ENCODE data around the gene PLXNA4. TPM values are rescaled to one million over a fixed set of nuclear protein-coding genes. Genes with fewer than 3 reads are reported as not detected.

PLXNA4 gene
- total and polyA plus RNA-seq, 4 donors = 0.04 to 1.1 (median 0.41) TPM

DNA sequence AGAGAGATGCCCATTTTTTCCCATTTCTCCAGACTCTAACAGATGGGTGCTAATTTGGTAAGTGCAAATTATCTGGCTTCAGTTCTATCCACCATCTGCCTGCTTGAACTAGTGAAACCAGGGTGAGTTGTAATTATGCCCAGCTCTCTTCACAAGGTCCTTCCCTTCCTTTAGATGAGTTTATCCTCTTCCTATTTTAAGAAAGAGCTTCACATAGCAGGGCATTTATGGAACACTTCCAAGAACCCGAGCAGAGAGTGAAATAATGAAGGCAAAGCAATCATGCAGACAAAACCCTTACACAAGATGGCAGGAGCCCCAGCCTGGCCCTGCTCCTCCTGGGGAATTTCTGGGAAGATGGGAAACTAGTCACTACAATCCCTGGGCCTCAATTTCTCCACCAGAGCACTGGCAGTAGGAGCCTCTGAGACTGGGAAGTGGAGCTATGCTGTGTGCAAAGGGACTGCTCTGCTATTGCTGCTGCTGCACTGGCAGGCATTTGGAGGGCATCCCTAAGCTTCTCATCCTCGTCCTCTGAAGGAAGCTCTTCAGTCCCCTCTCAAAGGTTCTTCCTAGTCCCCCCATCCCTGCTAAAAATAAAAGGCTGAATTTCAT is 33.7 kb upstream of the PLXNA4 start:
- TF ChIP-seq TAF1 (conservative IDR thresholded peaks at IDR 0.05) = no peak
- TF ChIP-seq RXRA (IDR thresholded peaks at IDR 0.05) = no peak
- TF ChIP-seq HNF4A (conservative IDR thresholded peaks at IDR 0.05) = no peak
- TF ChIP-seq JUND (IDR thresholded peaks at IDR 0.05) = no peak
- no peak for TF ChIP-seq NR2F2 (IDR thresholded peaks at IDR 0.05)
- TF ChIP-seq, protein P1, sequence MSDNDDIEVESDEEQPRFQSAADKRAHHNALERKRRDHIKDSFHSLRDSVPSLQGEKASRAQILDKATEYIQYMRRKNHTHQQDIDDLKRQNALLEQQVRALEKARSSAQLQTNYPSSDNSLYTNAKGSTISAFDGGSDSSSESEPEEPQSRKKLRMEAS (IDR thresholded peaks at IDR 0.05) = no peak
- no peak for TF ChIP-seq FOXA2 (IDR thresholded peaks at IDR 0.05)
- no peak for TF ChIP-seq GABPA (IDR thresholded peaks at IDR 0.05 in 1 of 2, conservative IDR thresholded peaks at IDR 0.05 in 1 of 2)
- TF ChIP-seq EGR1 (IDR thresholded peaks at IDR 0.05; ENCODE audit: low read depth in 2 of 2) = no peak
- TF ChIP-seq, protein P2, sequence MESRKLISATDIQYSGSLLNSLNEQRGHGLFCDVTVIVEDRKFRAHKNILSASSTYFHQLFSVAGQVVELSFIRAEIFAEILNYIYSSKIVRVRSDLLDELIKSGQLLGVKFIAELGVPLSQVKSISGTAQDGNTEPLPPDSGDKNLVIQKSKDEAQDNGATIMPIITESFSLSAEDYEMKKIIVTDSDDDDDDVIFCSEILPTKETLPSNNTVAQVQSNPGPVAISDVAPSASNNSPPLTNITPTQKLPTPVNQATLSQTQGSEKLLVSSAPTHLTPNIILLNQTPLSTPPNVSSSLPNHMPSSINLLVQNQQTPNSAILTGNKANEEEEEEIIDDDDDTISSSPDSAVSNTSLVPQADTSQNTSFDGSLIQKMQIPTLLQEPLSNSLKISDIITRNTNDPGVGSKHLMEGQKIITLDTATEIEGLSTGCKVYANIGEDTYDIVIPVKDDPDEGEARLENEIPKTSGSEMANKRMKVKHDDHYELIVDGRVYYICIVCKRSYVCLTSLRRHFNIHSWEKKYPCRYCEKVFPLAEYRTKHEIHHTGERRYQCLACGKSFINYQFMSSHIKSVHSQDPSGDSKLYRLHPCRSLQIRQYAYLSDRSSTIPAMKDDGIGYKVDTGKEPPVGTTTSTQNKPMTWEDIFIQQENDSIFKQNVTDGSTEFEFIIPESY (IDR thresholded peaks at IDR 0.05) = no peak
- TF ChIP-seq, protein P3, sequence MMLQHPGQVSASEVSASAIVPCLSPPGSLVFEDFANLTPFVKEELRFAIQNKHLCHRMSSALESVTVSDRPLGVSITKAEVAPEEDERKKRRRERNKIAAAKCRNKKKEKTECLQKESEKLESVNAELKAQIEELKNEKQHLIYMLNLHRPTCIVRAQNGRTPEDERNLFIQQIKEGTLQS (IDR thresholded peaks at IDR 0.05) = no peak
- no peak overlapping the region for H3K4me3 ChIP-seq (ENCODE audit: low read depth in 1 of 3, low read length in 3 of 3)
- no peak overlapping the region for H3K9ac ChIP-seq (ENCODE audit: low read depth in 1 of 2, low read length in 2 of 2)
- no peaks in the 10 kb centered on the region for H3K9me3 ChIP-seq (ENCODE audit: control insufficient read depth in 4 of 4, low read length in 3 of 4)
- DNase-seq (ENCODE audit: low spot score) = no peak
- H3K36me3 ChIP-seq (ENCODE audit: control insufficient read depth in 4 of 4, insufficient read depth in 3 of 4, low read depth in 1 of 4, low read length in 3 of 4) = no peaks in the 10 kb centered on the region
- 41% methylated on average over 2 of the region's 2 CpGs for WGBS
- H3K4me1 ChIP-seq (ENCODE audit: control insufficient read depth in 4 of 4, insufficient read depth in 4 of 4, low read length in 3 of 4) = peaks cover 0 to 6% (median 0%) of the 10 kb centered on the region in 4 donors
- H3K27me3 ChIP-seq (ENCODE audit: control insufficient read depth in 4 of 4, insufficient read depth in 4 of 4, low read length in 3 of 4) = no peaks in the 10 kb centered on the region
- H3K27ac ChIP-seq (ENCODE audit: low read depth in 1 of 2, low read length in 2 of 2) = no peak overlapping the region

DNA sequence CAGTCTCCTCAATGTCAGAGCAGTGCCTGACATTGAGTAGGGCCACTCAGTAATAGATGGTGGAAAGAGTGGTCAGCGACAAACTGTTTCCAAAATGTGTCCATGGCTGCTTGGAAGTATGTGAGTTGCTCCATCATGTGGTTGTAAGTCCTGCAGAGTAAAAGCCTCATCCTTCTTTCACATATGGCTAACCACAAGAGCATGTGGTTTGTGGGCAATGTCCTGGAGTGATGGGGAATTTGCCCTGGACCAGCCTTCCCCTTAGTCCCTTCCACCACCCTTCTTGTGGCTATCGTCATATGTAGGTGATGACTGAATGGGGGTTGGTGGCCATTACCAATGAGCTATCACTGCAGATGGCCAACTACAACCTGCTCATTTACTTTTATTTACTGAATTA is 33.0 kb upstream of the PLXNA4 start:
- Histone ChIP-seq H3K4me1 (ENCODE audit: control insufficient read depth in 4 of 4, insufficient read depth in 4 of 4, low read length in 3 of 4) (no peaks in the 10 kb centered on the region), H3K9me3 (ENCODE audit: control insufficient read depth in 4 of 4, low read length in 3 of 4) (no peaks in the 10 kb centered on the region), H3K36me3 (ENCODE audit: control insufficient read depth in 4 of 4, insufficient read depth in 3 of 4, low read depth in 1 of 4, low read length in 3 of 4) (no peaks in the 10 kb centered on the region), H3K9ac (ENCODE audit: low read depth in 1 of 2, low read length in 2 of 2) (no peak overlapping the region), H3K4me3 (ENCODE audit: low read depth in 1 of 3, low read length in 3 of 3) (no peak overlapping the region), H3K27ac (ENCODE audit: low read depth in 1 of 2, low read length in 2 of 2) (no peak overlapping the region), H3K27me3 (ENCODE audit: control insufficient read depth in 4 of 4, insufficient read depth in 4 of 4, low read length in 3 of 4) (no peaks in the 10 kb centered on the region)
- DNase-seq (ENCODE audit: low spot score) = no peak
- TF ChIP-seq YY1 (IDR thresholded peaks at IDR 0.05) = no peak
- TF ChIP-seq, protein P4, sequence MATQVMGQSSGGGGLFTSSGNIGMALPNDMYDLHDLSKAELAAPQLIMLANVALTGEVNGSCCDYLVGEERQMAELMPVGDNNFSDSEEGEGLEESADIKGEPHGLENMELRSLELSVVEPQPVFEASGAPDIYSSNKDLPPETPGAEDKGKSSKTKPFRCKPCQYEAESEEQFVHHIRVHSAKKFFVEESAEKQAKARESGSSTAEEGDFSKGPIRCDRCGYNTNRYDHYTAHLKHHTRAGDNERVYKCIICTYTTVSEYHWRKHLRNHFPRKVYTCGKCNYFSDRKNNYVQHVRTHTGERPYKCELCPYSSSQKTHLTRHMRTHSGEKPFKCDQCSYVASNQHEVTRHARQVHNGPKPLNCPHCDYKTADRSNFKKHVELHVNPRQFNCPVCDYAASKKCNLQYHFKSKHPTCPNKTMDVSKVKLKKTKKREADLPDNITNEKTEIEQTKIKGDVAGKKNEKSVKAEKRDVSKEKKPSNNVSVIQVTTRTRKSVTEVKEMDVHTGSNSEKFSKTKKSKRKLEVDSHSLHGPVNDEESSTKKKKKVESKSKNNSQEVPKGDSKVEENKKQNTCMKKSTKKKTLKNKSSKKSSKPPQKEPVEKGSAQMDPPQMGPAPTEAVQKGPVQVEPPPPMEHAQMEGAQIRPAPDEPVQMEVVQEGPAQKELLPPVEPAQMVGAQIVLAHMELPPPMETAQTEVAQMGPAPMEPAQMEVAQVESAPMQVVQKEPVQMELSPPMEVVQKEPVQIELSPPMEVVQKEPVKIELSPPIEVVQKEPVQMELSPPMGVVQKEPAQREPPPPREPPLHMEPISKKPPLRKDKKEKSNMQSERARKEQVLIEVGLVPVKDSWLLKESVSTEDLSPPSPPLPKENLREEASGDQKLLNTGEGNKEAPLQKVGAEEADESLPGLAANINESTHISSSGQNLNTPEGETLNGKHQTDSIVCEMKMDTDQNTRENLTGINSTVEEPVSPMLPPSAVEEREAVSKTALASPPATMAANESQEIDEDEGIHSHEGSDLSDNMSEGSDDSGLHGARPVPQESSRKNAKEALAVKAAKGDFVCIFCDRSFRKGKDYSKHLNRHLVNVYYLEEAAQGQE (IDR thresholded peaks at IDR 0.05) = no peak
- TF ChIP-seq HNF4G (IDR thresholded peaks at IDR 0.05) = no peak
- no peak for TF ChIP-seq FOXA1 (IDR thresholded peaks at IDR 0.05)
- no peak for TF ChIP-seq TAF1 (conservative IDR thresholded peaks at IDR 0.05)
- no peak for TF ChIP-seq SP1 (IDR thresholded peaks at IDR 0.05)
- 93% methylated on average over 2 of the region's 2 CpGs for WGBS
